Measurements from ENCODE around the gene FUCA2. TPM values are rescaled to one million over a fixed set of nuclear protein-coding genes. Genes with fewer than 3 reads are reported as not detected.

FUCA2 gene
- 72.5 and 74.4 TPM in 2 replicates for total RNA-seq (ENCODE audit: low replicate concordance)

- peak; percentile 17 for TF ChIP-seq CTCF (IDR thresholded peaks at IDR 0.05; ENCODE audit: insufficient read depth, low read length)
- peak; percentile 90 for DNase-seq (ENCODE audit: low read depth)
- peak within 1 kb of the TSS; percentile 84 for H3K4me3 ChIP-seq (ENCODE audit: low read depth, low read length)
Observed at GRCh38 chr6:143510991-143511891, at the start of gene FUCA2. Gene FUCA2, minus strand, starts transcription at chr6:143511720. Its CDS starts 86 bp downstream, at chr6:143511634.

GRCh38 chr6:143561105-143561704 is 49.7 kb upstream of the FUCA2 start:
- no peak for DNase-seq (ENCODE audit: low read depth)
- TF ChIP-seq CTCF (IDR thresholded peaks at IDR 0.05; ENCODE audit: insufficient read depth, low read length), result no peak
- no peak overlapping the region for H3K4me3 ChIP-seq (ENCODE audit: low read depth, low read length)

GRCh38 chr6:143559051-143559660 is 47.6 kb upstream of the FUCA2 start:
- DNase-seq (ENCODE audit: low read depth), result no peak
- no peak for TF ChIP-seq CTCF (IDR thresholded peaks at IDR 0.05; ENCODE audit: insufficient read depth, low read length)
- no peak overlapping the region for H3K4me3 ChIP-seq (ENCODE audit: low read depth, low read length)

GRCh38 chr6:143556529-143556928 is 45.0 kb upstream of the FUCA2 start:
- TF ChIP-seq CTCF (IDR thresholded peaks at IDR 0.05; ENCODE audit: insufficient read depth, low read length), result no peak
- no peak overlapping the region for H3K4me3 ChIP-seq (ENCODE audit: low read depth, low read length)
- DNase-seq (ENCODE audit: low read depth), result peak; percentile 42

GRCh38 chr6:143555582-143555981 is 44.1 kb upstream of the FUCA2 start:
- DNase-seq (ENCODE audit: low read depth), result no peak
- no peak overlapping the region for H3K4me3 ChIP-seq (ENCODE audit: low read depth, low read length)
- no peak for TF ChIP-seq CTCF (IDR thresholded peaks at IDR 0.05; ENCODE audit: insufficient read depth, low read length)

- no peak for DNase-seq (ENCODE audit: low read depth)
- TF ChIP-seq CTCF (IDR thresholded peaks at IDR 0.05; ENCODE audit: insufficient read depth, low read length), result no peak
- no peak overlapping the region for H3K4me3 ChIP-seq (ENCODE audit: low read depth, low read length)
Observed at GRCh38 chr6:143555071-143555492, 43.6 kb upstream of the FUCA2 start.

Measured in fibroblast of the aortic adventitia (primary cell).